Sciatic nerve (tissue), 2 donors: ENCODE data around the gene GPBAR1. TPM values are rescaled to one million over a fixed set of nuclear protein-coding genes. Genes with fewer than 3 reads are reported as not detected.

ENCODE experiments used
- ATAC-seq: fragments of 200-7000 bp; cut with Tn5 transposase; one replicate; pipeline ENCODE4 v1.9.1; 2020; ENCODE audit warnings: mild to moderate bottlenecking, moderate library complexity
- DNase-seq: peaks from one replicate; pipeline ENCODE4 v3.0.0-alpha.2; 2020; ENCODE audit warnings: low spot score
- intact Hi-C: fragments of 100-400 bp; cut with DNase I; formaldehyde crosslinking; loops from one replicate; pipeline ENCODE4 v1.14.2; 2022
- total RNA-seq: library from RNA; stranded (reverse); fragmentation: NEBNext Ultra II Directional; extraction: Animal tissue kit (Norgen Biotek cat#: 25700); gene quantifications from one replicate; pipeline ENCODE4 v1.2.1, GENCODE V29; 2021
- donor health status: DM: no; HTN: no; CAD: no.
- donor health status: DM: no; HTN: no; CAD: no.

GPBAR1 gene, protein sequence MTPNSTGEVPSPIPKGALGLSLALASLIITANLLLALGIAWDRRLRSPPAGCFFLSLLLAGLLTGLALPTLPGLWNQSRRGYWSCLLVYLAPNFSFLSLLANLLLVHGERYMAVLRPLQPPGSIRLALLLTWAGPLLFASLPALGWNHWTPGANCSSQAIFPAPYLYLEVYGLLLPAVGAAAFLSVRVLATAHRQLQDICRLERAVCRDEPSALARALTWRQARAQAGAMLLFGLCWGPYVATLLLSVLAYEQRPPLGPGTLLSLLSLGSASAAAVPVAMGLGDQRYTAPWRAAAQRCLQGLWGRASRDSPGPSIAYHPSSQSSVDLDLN
- 0.94 TPM for total RNA-seq

GRCh38 chr2:218260742-218261422, at the start of gene GPBAR1:
Gene GPBAR1, plus strand, starts transcription at chr2:218261015. Its CDS starts 1,710 bp downstream, at chr2:218262725.
- DNase-seq, result no peak
- intact Hi-C loops, result loop anchor here (10.0 kb wide), 1 partner anchor 76 kb away; no protein-coding TSS in a partner anchor
- peak; percentile 5 for ATAC-seq

DNA sequence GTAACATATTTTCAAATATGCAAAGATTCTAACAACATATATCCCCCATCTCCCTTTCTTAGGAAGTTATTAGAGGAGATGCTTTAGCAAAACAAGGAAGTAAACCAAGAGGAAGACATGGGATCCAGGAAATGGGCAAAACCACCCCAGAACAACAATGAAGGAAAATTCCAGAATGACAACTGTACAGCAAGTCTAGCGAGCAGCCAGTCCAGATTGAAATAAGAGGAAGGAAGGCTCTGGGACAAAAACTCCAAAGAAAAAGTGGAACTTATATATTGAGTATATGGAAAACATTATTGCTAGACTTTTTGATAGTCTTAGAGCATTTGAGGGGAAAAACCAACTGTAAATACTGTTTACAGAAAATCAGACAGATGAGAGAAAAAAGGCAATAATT, 46.7 kb upstream of the GPBAR1 start:
- no peak for DNase-seq
- no peak for ATAC-seq
- intact Hi-C loops, result no loop called here

DNA sequence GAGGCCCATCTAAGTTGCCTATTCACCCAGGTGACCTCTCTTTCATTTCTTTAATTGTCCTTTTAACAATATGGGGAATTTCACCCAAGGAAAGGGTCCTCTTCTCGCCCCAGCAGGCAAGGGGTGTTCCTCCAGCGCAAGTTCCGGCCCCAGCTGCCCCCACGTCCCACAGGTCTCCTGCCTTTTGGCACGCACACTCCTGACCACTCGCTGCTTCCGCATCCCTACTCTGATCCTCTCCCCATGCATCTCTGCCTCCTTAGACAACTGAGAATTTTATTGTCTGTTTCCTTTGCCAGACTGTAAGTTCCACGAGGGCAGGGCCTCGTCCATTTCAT, 44.5 kb upstream of the GPBAR1 start:
- intact Hi-C loops, result no loop called here
- ATAC-seq (peak; percentile 18), DNase-seq (peak; percentile 62)

DNA sequence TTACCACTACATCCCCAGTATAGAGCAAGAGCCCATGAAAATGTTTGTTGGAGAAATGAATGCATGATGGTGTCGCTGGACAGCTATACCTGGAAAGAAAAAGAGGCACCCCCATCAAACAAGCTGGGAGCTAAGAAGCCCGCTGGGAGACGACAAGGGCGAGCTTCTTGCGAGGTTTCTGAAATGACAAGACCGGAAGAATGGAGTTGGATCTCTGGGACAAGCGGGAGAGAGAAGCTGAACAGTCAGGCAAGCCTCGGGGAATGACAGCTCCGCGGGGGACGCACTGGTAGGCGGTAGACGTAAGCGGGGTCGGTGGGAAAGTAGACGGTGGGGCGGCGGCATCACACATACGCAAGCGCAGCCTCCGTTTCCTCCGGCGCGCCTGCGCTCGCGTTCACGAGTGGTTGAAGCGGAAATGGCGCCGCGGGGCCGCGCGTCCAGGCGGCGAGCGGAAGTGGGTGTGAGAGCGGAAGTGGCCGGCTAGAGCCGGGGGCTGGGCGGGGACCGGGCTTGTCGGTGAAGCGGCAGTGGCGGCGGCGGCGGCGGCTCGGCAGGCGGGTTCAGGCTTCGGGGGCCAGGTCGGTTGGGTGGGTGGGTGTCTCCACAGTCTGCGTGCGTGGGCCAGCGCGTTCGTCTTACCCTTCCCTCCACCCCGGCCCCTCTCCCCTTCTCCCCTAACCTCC, 44.0 kb upstream of the GPBAR1 start, which contains the start of gene ARPC2:
Gene ARPC2, plus strand, starts transcription at position 516 of the 686 bp plus-strand sequence. CDS start 282 bp downstream, outside the sequence.
- intact Hi-C loops, result no loop called here
- DNase-seq (peak; percentile 97), ATAC-seq (peak; percentile 98)

DNA sequence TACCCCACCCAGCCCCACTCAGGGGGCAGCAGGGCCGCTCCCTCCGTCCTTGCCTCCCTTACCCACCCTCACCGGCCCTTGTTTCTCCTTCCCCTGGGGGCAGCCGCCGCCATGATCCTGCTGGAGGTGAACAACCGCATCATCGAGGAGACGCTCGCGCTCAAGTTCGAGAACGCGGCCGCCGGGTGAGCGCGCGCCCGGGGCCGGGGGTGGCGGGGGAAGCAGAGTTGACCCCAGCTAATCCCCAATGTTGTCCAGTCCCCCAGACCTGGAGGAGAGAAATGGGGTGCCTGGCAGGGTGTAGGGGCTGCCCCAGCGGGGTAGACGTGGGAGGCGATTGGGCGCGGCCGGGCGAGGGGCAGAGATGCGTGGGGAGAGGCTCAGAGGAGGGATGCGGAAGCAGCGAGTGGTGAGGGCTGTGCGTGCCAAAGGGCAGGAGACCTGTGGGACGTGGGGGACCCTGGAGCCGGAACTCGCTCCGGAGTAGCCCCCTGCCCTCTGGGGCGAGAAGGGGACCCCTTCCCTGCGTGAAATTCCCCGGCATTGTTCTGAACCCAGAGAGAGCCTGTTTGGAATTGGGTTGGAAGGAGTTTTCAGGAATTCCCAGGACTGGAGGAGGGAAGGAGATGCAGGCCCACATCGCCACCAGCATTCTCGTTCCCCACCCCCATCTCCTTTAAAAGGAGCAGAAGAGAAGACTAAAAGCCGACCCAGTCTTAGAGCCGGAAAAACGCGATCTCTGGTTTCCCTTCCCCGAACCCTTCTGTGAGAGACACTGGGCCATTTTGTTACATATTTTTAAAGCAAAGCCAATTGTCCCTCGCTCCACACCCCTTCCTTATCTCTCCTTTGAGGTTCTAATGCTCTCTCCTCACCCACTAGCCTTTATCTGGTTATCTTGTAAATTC, 43.2 kb upstream of the GPBAR1 start:
- intact Hi-C loops, result no loop called here
- DNase-seq (peak; percentile 80), ATAC-seq (peak; percentile 67)

DNA sequence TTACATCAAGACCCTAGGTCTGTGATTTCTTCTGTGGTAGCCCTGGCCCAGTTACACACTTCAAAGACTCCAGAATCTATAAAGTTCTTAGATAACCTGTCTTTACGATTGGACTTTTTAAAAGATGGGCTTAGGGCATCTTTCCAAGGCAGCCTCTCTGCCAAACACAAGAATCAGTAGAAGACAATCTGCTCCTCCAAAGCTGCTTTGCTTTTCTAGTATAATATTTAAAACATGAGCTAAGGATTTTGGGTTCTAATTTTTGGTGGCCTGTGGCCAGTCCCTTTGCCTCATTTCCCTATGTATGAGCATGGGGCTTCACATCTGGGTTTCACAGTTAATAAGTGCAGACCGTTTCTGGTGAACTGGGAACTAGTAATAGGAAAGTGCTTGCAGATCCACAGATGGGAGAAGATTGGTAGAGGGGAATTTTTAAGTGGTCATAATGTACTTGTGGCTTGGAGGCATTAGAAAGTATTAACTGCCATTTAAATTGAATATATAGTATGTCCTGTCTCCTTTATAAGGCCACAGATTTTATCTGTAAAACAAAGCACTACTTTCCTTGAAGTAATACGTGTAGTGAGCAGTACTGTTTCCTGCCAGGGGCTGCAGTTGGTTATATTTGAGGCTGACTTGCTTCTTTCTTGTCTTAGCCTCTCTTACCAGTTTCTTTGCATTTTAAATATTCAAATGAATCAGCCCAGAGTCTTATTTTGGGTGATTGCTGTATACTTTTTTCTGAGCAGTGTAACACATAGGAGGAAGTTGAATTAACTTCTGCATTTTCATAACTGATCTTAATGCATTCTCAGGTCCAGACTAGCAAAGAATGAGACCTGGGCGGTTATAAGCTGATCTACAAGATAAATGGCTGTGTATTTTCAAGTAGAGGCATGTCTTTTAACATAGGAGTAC, 42.3 kb upstream of the GPBAR1 start:
- intact Hi-C loops, result no loop called here

DNA sequence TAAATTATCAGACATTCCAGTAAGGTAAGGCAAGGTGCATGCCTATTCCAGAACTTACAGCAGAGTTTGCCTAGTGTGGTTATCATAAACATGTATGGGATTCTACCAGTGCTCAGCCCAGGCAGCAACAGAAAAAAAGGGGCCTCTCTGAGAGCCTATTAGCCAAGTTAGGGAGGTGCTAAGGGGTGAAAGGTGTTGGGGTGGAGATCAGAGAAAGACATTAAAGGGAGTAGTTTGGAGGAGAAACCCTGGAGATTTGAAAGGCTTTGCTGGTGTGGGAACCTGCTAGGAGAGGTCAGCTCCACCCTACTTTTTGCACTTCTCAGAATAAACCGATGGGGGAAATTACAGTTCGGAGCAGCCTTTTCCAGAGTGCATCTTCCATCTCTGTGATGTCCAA, 40.9 kb upstream of the GPBAR1 start:
- ATAC-seq, result no peak
- DNase-seq, result no peak
- intact Hi-C loops, result no loop called here

More for the DNA sequence above, 42.3 kb upstream of the GPBAR1 start:
- DNase-seq, result no peak
- no peak for ATAC-seq

DNA sequence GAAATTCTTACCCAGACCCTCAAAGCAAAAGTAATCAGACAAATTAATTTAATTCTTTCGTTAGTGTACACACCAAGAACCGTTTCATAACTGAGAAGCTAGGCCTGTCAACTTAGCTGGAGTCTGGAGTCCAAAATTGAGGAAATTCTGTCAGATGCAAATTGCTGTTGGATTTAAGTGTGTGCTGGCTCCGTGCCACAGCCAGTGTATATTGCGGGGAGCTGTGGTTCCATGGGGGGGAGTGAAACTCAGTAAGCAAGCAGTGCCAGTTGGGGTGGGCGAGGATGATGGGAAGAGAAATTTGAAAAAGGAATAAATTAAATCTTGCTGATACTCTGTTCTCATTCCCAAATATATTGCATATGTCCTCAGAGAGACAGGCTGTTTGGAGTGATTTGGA, 39.8 kb upstream of the GPBAR1 start:
- DNase-seq (no peak), ATAC-seq (no peak)
- intact Hi-C loops, result no loop called here

GRCh38 chr2:218223046-218223445, 37.8 kb upstream of the GPBAR1 start:
- intact Hi-C loops, result no loop called here
- no peak for DNase-seq
- ATAC-seq, result no peak

- intact Hi-C loops, result no loop called here
- DNase-seq, result no peak
- ATAC-seq, result no peak
These were observed 36.6 kb upstream of the GPBAR1 start for GRCh38 chr2:218224186-218224585.

GRCh38 chr2:218226903-218227302, 33.9 kb upstream of the GPBAR1 start:
- DNase-seq (no peak), ATAC-seq (no peak)
- intact Hi-C loops, result no loop called here

DNA sequence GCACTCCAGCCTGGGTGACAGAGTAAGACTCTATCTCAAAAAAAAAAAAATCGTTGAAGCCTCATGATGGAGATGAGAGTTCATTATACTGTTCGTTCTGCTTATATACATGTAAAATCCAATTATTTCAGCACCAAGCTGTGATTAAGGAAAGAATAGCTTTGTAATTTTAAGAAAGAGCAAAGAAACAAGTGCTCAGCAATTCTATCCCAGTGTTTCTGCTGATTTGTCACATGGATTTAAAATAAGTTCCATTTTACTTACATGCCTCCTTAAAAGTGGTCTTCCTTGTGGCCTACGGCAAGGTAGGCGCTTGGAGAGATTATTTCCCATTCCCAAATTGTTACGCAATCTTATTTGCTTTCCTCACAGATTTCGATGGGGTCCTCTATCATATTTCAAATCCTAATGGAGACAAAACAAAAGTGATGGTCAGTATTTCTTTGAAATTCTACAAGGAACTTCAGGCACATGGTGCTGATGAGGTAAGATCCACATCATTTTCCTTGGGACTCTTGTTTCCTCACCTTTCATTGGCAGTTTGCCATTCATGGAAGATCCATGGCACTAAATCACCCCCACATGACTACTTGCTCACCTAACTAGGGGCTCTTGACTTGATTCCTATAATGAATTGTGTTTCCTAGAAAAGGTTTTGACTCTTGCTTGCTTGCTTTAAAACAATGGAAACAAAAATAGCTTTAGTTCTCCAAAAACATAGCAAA, 32.3 kb upstream of the GPBAR1 start:
- DNase-seq, result no peak

DNA sequence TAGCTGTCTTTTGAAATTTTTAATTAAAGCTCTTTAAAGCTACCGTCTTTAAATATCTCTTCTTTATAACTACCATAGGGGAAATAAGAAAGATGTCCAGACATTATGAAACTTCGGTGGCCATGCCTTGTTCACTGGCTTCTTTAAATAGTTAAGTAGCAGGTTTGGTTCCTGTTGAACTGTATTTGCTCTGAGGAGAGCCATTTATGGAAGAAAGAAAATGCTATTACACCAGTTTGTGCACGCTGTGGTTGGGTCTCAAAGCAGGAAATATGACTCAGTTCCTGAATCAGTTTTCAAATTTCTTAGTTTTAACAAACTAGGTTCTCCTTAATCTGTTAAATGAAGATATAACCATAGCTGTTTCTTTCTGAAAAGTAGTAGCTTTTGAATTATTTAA, 31.6 kb upstream of the GPBAR1 start:
- peak; percentile 67 for ATAC-seq
- no peak for DNase-seq
- intact Hi-C loops, result no loop called here

More for the DNA sequence above, 32.3 kb upstream of the GPBAR1 start:
- intact Hi-C loops, result no loop called here
- no peak for ATAC-seq

DNA sequence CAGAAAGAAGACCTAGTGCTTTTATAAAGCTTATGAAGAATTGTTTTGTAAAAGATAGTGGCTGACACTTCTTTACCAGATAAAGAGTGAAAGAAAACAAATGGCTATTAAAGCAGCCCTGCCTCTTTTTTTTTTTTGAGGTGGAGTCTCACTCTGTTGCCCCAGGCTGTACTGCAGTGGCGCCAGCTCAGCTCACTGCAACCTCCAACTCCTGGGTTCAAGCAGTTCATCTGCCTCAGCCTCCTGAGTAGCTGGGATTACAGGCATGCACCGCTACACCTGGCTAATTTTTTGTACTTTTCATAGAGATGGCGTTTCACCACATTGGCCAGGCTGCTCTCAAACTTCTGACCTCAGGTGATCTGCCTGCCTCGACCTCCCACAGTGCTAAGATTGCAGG, 31.0 kb upstream of the GPBAR1 start:
- intact Hi-C loops, result no loop called here
- DNase-seq (no peak), ATAC-seq (no peak)

- DNase-seq, result no peak
- no peak for ATAC-seq
- intact Hi-C loops, result no loop called here
These were observed 29.9 kb upstream of the GPBAR1 start for GRCh38 chr2:218230882-218231281.

- intact Hi-C loops, result no loop called here
- peak; percentile 56 for ATAC-seq
- no peak for DNase-seq
These were observed 27.3 kb upstream of the GPBAR1 start for GRCh38 chr2:218233543-218233942.

GRCh38 chr2:218234521-218234920, 26.3 kb upstream of the GPBAR1 start:
- DNase-seq (no peak), ATAC-seq (no peak)
- intact Hi-C loops, result no loop called here
